Central memory CD4-positive, alpha-beta T cell (primary cell): ENCODE results near the gene TM4SF18.
"Not testable (repeated sequence)": the region's sequence is repeated elsewhere in the genome, so short reads cannot be mapped to it uniquely, and the experiment has no call there.

Source experiments
- DNase-seq: peaks from one replicate; pipeline ENCODE4 v3.0.0; 2022

TM4SF18 gene

DNA sequence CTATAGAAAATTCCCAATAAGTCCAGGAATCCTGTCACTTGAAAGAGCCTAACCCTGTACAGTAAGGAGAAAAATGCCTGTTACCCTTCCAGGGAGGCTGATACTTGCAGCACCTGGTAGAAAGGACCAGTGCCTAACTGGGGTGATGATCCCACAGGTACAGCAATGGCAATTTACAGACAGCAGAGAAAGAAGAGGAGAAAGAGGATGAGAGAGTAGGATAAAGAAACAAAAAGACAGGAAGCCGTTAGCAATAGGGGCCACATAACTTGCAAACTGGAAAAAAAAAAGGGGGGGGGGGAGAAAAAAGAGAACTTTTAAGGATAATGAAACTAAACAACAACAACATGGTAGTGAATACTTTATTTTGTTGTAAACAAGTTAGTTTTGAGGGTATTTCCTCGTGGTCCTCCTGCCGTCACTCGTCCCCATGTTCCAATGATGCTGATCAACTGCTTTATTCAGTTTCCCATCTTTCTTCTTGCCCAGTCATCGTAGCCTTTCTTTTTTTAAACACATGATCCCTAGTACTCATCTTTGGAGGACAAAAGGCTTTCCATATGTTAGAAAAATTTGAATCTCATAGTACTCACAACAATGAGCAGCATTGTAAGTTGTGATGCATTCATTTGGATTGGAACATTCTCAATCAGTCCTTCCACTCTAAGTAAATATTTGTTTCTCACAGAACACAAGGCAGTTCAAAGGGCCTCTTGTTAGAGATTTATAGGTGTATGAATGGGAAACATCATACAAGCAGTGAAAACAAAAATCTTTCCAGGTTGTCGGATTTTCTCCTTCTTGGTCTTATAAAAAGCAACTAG, 35.5 kb upstream of the TM4SF18 start:
- no peak for DNase-seq

DNA sequence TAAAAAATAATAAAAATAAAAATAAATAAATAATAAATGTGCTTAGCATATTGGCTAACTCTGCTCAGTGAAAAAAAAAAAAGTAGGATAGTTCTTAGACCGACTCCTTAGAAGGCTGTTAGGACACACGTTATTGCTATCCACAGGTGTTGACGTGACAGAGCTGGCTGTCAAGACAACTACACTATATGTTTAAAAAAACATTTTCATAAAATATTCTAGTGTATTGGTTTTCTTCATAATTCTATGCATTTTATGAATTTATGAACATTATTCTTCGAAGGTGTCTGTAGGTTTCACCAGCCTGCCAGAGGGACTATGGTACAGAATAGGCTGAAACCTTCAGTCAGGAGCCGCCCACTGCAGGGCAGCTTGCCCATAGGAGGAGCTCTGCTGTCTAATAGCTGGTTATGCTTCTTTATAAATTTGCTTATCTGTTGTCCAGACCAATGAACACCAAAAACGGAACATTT, 34.8 kb upstream of the TM4SF18 start:
- DNase-seq = no peak

DNA sequence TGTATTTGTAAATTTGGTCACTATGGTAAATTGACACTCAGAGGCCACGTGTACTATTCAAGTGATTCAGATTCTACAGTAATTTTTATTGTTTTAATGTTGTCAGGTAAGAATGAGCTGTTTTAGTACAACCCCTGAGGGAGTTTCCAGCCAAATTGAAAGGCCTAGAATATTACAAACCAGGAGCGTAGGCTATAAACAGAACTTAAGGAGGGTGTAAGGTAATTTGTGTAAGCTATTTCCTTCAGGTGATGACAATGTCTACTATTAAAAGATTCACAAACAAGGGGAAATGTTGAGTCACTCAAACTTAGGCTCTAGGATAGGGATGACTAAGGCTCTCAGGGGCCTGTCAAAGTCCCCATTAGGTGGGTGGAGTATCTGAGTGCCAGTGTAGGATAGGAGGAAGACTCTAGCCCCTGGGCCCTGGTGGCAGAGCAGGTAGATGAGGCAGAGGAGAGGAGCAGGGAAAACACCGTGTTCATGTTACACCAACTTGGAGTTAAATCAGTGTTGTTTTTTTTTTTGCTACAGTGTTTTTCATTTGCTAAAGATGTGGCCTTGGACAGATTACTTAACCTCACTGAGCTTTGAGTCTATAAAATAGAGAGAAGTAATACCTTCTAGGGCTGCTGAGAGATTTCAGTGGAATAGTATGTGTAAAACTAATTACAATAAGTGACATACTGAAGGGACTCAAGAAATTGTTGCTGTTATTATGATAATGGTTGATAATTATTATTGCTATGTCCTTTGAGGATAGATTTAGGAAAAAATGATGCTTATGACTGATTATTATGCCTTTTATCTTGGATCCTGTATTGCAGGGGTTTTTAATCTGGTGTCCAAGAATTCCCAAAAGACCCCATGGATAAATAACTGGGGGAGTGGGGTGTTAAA, 33.8 kb upstream of the TM4SF18 start:
- no peak for DNase-seq

DNA sequence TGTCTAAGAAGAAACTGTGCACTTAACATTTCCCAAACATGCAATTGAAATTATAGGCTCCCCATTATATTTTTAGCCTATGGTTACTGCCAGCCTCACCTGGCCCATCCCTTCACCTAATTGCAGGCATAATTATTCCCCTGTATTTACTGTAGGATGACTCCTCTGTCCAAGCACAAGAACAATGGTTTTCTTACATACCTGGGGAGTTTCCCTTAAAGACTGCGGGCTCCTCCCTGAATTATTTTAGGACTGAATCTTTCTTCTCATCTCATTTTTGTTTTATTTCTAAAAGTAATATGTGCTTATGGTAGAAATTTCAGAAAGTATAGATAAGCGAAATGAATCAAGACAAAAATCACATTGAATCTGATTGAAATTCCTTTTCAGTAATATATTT, 32.6 kb upstream of the TM4SF18 start:
- DNase-seq = no peak

DNA sequence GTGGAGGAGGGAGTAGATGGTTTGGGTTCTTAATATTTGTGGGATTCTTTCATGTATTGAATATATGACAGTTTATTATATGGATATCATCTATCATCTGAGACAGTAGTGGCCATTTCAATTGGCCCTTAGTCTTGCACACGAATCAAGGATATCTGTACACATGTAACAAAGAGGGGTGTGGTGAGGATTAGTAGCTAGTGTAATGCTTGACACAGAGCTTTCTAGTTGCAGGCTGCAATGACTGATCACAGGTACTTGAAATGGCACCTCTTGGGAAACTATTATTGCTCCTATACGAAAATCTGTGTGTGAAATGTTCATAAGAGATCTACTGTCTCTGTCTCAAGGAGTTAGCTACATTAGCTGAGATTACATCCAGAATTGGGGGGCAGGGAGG, 31.2 kb upstream of the TM4SF18 start:
- DNase-seq = no peak

DNA sequence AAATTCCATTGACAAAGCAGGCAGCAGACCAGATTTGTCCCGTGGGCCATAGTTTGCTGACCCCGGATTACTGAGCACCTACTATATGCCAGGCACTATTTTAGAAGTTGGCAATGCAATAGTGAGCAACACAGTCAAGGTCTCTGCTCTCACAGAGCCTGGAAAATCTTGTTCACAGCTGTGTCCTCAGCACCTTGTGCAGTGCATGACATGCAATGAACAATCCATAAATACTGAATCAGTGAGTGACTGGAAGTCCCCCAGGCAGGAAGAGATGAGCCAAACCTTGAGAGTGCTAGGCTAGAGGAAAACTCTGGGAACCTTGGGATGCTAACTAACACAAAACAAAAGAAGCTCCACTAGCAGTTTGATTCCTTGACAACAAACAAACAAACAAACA, 29.6 kb upstream of the TM4SF18 start:
- no peak for DNase-seq

DNA sequence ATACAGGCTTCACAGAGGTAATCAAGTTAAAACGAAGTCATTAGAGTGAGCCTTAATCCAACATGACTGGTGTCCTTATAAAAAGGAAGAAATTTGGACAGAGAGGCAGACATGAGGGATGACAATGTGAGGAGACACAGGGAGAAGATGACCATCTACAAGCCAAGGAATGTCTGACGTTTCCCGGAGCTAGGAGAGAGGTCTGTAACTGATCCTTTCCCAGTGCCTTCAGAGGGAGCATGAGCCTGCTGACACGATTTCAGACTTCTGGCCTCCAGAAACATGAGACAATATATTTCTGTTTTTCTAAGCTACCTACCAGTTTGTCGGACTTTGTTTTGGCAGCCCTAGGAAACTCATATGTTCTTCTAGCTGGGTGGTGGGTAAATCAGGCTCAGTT, 28.9 kb upstream of the TM4SF18 start:
- DNase-seq = no peak

DNA sequence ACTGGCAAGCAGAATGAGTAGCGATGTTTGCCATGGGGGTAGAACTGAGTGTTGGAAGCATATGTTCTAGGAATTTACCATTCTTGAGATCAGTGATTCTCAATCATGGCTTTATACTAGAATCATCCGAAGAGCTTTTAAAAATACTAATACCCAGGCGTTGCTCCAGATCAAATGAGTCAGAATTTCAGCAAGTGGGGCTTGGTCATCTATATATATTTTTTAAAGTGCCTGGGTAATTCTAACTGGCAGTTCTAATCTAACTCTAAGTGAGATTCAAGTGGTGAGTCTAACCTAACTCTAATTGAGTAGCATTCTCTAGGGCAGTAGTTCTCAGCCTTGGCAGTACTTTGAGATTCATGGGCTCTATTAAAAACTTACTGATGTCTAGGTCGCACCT, 23.2 kb upstream of the TM4SF18 start:
- DNase-seq = no peak

DNA sequence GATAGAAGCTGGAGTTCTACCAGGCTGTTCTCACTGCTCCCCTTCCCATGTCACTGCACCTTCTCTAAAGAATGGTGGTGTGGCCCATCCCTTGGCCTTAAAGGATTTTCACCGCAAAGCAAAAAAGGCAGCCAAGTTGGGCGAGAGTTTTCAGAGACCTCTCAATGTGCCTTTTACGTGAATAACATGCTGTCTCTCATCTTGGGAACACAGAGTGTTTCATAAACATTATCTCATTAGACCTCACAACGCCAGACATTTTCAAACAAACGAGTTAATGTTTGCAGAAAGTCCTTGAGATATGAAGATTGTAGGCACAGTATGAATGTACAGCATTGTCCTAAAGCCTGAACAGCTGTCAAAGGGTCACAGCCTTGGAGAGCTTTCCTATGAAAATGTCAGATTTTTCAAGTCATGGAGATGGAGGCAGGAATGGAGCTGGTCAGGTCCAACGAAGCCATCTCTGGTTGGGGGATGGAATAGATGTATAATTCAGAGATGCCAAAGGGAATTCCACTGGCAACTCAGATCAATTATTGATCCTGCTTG, 22.7 kb upstream of the TM4SF18 start:
- no peak for DNase-seq

DNA sequence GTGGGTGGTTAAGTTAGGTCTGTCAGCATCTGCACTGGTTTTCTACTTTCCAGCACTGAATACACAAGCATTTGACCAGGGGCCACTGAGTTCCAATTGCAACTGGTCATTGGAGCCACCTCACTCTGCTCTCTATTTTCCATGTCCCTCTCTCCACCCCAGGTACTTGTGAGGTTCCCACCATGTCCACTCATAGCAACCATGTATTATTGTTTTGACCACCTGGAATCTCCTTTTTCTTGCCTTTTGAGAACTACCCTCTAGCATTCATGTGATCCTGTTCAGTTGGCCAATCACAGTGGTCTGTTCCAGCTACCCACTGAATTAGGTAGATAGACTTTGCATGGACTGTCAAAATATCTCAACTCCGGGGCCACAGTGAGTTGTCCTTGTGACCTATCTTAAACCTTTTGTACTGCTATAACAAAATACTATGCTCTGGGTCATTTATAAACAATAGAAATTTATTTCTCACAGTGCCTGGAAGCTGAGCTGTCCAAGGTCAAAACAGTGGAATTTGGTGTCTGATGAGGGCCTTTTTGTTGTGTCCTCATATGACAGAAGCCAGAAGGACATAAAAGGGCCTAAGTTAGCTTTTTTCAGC, 20.2 kb upstream of the TM4SF18 start:
- no peak for DNase-seq

DNA sequence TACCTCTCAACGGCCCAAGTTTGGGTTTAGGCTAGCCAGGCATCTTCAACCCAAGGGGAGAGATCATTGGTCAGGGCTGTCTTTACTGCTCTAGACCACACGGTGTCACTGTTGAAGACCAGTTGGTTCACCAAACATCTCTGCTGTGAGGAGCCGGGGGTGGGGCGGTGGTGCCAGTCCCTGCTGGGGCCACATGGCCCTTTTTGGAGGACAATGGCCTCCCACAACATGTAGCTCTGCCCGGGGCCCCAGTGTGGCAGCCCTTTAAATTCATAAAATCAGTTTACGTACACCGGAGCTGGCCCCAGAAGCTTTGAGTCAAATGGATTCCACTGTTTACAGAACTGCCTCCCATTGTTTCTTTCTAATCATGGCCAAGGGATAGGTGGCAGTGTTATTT, 19.1 kb upstream of the TM4SF18 start:
- no peak for DNase-seq

DNA sequence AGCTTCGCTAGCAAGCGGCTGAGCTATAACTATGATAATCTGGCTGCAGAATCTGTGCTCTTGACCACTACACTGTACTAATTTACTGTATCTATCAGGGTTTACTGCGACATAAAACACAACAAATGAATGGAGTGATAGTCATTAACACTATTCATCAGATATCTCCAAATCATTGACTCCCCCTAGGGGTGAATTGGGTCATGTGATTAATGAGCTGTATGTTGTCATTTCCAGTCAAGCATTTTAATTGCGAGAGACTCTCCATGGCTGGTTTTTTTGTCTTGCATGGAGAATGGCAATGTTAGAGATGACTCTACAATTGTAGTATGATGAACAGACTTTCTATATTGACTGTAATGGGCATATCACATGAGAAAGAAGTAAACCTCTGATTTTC, 10.5 kb upstream of the TM4SF18 start:
- DNase-seq = no peak

DNA sequence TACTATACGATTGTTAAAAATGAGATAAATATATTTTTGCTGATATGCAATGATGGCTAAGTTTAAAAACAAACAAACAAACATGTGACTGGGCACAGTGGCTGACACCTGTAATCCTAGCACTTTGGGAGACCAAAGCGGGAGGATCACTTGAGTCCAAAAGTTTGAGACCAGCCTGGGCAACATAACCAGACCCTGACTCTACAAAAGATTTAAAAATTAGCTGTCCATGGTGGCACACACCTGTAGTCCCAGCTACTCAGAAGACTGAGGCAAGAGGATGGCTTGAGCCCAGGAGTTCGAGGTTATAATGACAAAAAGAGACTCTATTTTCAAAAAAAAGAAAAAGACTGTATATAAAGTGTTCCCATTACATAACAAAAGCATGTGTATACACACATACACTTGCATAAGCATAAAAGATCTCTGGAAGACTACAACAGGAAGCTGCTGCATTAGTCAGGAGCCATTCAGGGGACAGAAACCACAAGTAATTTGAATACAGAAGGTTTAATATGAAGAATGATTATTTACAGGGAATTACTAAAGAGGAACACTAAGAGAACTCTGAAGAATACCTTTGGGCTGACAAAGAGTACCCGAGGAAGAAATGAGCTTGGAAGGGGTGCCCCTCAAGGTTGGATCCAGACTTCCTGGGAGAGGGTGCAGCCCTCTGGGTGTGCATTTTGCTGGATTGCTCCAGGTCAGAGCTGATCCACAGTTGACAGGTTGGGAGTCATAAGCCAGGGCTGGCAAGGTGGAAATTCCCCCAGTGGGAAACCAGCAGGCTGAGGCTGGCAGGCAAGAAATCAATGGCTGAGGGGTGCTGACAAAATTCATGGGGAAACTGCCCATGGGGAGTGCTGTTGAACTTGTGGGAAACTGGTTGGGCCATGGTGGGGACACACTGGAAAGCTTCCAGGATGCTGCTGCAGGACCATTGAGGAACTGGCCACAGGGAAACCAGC, 9.3 kb upstream of the TM4SF18 start:
- DNase-seq = no peak

DNA sequence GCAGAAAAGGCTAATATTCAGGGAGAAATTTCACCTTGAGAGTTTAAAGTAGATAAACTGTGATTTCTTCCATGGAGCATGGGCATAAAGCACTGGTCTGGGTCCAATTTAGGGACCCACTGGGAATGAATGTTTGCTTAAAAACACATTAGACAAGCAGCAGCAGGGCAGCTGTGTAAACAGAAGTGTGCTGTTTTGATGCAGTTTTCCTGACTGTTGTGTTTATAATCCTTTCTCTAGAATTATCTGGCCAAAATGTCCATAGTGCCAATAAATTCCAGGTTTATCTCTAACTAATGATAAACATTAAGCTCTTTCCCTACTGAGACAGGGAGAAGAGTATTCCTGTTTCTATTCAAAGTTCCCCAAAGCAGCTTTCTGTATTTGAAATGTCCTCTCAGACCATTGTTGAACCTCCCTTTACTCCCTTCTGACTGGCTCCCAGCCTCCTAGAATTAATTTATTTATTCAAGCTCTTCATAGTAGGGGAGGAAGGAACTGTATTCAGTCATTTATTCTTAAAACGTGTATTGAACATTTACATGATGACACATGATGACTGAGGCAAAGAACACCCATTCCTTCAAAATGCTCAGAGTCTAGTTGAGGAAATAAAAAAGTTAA, 7.0 kb upstream of the TM4SF18 start:
- DNase-seq = no peak

DNA sequence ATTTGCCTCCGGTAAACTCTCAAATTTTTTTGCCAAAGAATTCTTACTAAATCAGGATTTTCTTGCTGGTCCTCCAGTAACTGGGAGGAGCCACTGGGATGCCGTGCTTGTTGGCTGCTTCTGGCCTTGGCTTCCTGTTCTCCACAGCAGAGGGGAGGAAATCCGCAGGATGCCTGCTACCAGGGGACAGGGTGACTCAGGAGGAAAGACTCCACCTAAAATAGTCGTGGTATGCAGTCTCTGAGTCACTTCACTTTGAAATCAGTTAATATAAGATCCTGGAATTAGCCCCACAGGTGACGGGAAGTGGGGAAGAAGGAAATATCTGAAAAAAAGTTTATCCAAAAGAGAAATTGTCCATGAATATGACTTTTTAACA, 6.5 kb upstream of the TM4SF18 start:
- DNase-seq = no peak

DNA sequence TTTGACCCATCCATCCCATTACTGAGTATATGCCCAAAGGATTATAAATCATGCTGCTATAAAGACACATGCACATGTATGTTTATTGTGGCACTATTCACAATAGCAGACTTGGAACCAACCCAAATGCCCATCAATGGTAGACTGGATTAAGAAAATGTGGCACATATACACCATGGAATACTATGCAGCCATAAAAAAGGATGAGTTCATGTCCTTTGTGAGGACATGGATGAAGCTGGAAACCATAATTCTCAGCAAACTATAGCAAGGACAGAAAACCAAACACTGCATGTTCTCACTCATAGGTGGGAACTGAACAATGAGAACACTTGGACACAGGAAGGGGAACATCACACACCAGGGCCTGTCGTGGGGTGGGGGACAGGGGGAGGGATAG, 4.0 kb upstream of the TM4SF18 start:
- not testable (repeated sequence) for DNase-seq

DNA sequence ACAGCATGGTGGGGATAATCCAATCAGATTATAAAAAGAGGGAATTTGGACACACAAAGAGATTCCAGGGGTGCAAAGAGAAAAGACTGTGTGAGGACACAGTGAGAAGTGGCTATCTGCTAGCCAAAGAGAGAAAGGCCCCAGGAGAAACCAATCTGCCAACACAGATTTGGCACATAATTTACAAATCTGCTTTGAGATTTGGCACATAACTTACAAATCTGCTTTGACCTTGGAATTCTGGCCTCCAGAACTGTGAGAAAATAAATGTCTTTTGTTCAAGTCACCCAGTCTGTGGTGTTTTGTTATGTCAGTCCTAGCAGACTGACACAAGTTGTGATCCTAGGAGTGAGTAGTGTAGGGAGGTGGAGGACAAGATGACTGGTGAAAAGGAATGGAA, 3.5 kb upstream of the TM4SF18 start:
- DNase-seq = no peak

DNA sequence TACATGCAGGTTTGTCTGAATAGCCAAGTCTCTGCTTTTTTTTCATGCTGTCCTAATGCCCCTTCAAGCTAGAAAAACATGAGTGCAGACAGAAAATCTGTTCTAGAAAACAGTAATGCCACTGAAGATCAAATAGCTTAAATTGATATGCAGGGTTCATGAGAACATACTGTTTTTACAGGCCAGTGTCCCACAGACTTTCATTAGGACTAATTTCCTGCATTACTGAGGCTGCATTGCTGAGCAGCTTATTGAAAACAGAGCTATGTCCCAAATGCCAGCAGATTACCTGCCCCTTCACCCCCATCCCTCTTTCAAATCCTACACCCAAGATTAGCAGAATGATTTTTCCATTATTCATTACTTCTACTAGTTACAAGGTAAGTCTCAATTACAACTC, 665 bp downstream of the TM4SF18 start:
- DNase-seq = no peak

DNA sequence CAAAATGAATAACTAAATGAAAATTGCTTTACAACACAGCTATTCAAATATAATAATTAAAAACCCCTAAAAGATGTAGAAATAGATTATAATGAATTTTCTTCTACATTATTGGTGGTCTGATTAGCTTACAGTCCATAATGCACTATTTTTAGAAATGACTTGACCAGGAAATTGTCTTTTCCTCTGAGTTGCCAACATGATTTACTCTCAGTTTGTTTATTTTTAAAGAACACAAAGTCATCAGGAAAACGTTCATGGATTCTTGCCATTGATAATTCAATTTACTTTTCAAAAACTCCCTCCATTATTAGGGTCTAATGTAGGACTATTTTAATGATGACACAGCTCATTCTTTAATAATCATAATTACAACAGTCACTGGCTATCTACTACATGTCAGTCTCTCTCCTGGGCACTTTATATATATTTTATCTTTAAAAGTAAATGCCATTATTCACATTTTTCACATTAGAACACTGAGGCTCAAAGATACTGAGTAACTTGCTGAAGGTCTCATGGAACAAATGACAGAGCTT, 1.1 kb downstream of the TM4SF18 start:
- DNase-seq = no peak

DNA sequence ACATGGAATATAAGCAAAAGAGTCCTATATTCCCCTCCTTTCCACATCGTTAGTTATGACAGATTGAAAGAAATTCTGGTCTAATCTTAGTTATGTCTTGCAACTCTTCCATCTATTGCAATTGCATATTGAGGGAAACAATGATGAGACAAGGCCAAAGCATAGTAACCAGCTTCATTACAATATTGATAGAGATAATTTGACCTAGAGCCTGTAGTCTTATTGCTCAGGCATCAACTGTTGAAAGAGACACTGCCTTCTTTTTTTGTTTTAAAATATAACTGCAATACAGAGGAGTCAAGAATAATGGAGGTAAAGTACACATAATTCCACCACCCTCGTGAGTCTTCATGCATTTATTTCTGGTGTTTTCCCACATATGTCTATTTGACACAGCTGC, 2.0 kb downstream of the TM4SF18 start:
- no peak for DNase-seq

DNA sequence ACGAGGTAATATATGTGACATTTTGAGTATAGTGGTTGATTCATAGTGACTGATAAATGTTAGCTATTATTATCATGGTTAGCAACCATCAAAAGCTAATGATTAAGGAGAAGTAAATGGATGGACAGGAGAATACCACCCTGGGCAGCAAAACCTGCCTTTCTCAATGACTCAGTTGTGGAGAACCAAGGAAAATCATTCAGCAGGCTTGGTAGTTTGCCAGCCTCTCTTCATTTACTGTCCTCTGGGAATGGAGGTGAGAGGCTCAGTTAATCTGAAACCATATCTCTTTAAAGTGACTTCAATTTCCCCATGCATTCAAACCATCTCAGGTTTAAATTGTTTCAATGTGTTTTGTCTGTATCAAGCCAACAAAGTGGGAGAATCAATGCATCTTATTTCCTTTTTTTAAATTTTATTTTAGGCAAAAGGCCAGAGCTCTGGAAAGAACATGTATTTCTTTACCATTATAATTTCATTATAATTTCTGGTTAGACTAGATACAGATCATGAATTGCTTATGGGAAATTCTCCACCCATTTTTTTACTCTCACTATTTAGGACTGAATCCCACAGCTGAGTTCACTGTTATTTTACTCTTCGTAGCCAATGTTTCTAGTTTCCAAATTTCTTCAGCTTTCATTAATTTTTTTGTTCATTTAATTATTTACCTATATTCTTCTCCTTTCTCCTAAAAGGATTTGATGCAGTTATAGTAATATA, 2.7 kb downstream of the TM4SF18 start:
- DNase-seq = no peak
